WTC11 (cell line): ENCODE measurements around the gene ZNF362. TPM values are rescaled to one million over a fixed set of nuclear protein-coding genes. Genes with fewer than 3 reads are reported as not detected.

ENCODE experiments used
- ATAC-seq: fragments of 200-7000 bp; cut with Tn5 transposase; 2 replicates; pipeline ENCODE4 v1.10.0; 2021; ENCODE audit warnings: mild to moderate bottlenecking, moderate library complexity
- CTCF ChIA-PET: fragments of 300-600 bp; sonication (Branson Sonifier 250); formaldehyde crosslinking; loops from one replicate; lab custom pipeline; 2021; ENCODE audit warnings: antibody characterized with exemption; lab: Charles Lee
- POLR2A ChIA-PET: fragments of 350-600 bp; sonication (Branson Sonifier 250); formaldehyde crosslinking; loops from one replicate; lab custom pipeline; 2021; ENCODE audit warnings: antibody characterized with exemption; lab: Charles Lee
- DNase-seq: peaks from one replicate; pipeline ENCODE4 v3.0.0; 2021; ENCODE audit warnings: low spot score
- H3K27ac Mint-ChIP-seq: 2 replicates; pipeline ENCODE4 v1.8.0; 2021; ENCODE audit warnings: mixed read lengths
- H3K27me3 Mint-ChIP-seq: 2 replicates; pipeline ENCODE4 v1.8.0; 2021; ENCODE audit warnings: low read depth, mild to moderate bottlenecking, moderate library complexity, mixed read lengths
- H3K36me3 Mint-ChIP-seq: 2 replicates; pipeline ENCODE4 v1.8.0; 2021; ENCODE audit warnings: mixed read lengths
- H3K4me1 Mint-ChIP-seq: 2 replicates; pipeline ENCODE4 v1.8.0; 2022; ENCODE audit warnings: mixed read lengths
- H3K4me3 Mint-ChIP-seq: 2 replicates; pipeline ENCODE4 v1.8.0; 2021; ENCODE audit warnings: mild to moderate bottlenecking, moderate library complexity, mixed read lengths
- H3K9me3 Mint-ChIP-seq: 2 replicates; pipeline ENCODE4 v1.8.0; 2021; ENCODE audit warnings: mixed read lengths
- FOXJ3 ChIP-seq: sonication (generic); formaldehyde crosslinking; IDR thresholded peaks from 2 replicates; pipeline ENCODE4 v1.9.0; 2021; ENCODE audit warnings: missing genetic modification reagents, mild to moderate bottlenecking, borderline replicate concordance
- GABPB1 ChIP-seq: sonication (generic); formaldehyde crosslinking; IDR thresholded peaks from 2 replicates; pipeline ENCODE4 v1.8.1; 2023; ENCODE audit warnings: mild to moderate bottlenecking, missing genetic modification reagents
- IRF2 ChIP-seq: sonication (generic); formaldehyde crosslinking; IDR thresholded peaks from 2 replicates; pipeline ENCODE4 v1.8.0; 2022; ENCODE audit warnings: low read depth, missing genetic modification reagents, borderline replicate concordance
- JUN ChIP-seq: sonication (generic); formaldehyde crosslinking; IDR thresholded peaks from 2 replicates; pipeline ENCODE4 v1.8.0; 2023; ENCODE audit warnings: mild to moderate bottlenecking, missing genetic modification reagents
- MYBL2 ChIP-seq: sonication (generic); formaldehyde crosslinking; IDR thresholded peaks from 2 replicates; pipeline ENCODE4 v1.8.1; 2023; ENCODE audit warnings: mild to moderate bottlenecking, moderate library complexity, missing genetic modification reagents
- NFATC4 ChIP-seq: fragments of 250-450 bp; sonication (Bioruptor Pico); IDR thresholded peaks from 2 replicates; pipeline ENCODE4 v1.9.0; 2021; ENCODE audit warnings: mild to moderate bottlenecking
- NFE2L1 ChIP-seq: sonication (generic); formaldehyde crosslinking; IDR thresholded peaks from 2 replicates; pipeline ENCODE4 v1.8.1; 2023; ENCODE audit warnings: missing genetic modification reagents
- NR2C2 ChIP-seq: sonication (generic); formaldehyde crosslinking; IDR thresholded peaks from 2 replicates; pipeline ENCODE4 v1.8.0; 2022; ENCODE audit warnings: mild to moderate bottlenecking, missing genetic modification reagents
- SMAD4 ChIP-seq: sonication (generic); formaldehyde crosslinking; IDR thresholded peaks from 2 replicates; pipeline ENCODE4 v1.8.0; 2022; ENCODE audit warnings: mild to moderate bottlenecking, missing genetic modification reagents
- SP1 ChIP-seq: sonication (generic); formaldehyde crosslinking; conservative IDR thresholded peaks from 2 replicates; pipeline ENCODE4 v1.8.1; 2022; ENCODE audit warnings: missing genetic modification reagents
- TCF7 ChIP-seq: sonication (generic); formaldehyde crosslinking; IDR thresholded peaks from 2 replicates; pipeline ENCODE4 v1.8.0; 2022; ENCODE audit warnings: mild to moderate bottlenecking, low read depth, missing genetic modification reagents, moderate library complexity
- ZNF219 ChIP-seq: sonication (generic); formaldehyde crosslinking; IDR thresholded peaks from 2 replicates; pipeline ENCODE4 v1.8.0; 2023; ENCODE audit warnings: missing genetic modification reagents, mild to moderate bottlenecking, borderline replicate concordance
- ZNF232 ChIP-seq: sonication (generic); formaldehyde crosslinking; IDR thresholded peaks from 2 replicates; pipeline ENCODE4 v1.8.0; 2022; ENCODE audit warnings: mild to moderate bottlenecking, missing genetic modification reagents
- ZNF263 ChIP-seq: sonication (generic); formaldehyde crosslinking; IDR thresholded peaks from 2 replicates; pipeline ENCODE4 v1.8.1; 2022; ENCODE audit warnings: low read depth, mild to moderate bottlenecking, moderate library complexity, missing genetic modification reagents
- ZNF317 ChIP-seq: sonication (generic); formaldehyde crosslinking; IDR thresholded peaks from 2 replicates; pipeline ENCODE4 v1.8.1; 2023; ENCODE audit warnings: low read depth, mild to moderate bottlenecking, moderate library complexity, missing genetic modification reagents, borderline replicate concordance
- total RNA-seq: library from RNA; stranded (reverse); gene quantifications from 3 replicates; pipeline ENCODE4 v1.2.3, GENCODE V29; 2021
- TF ChIP-seq, protein P1 (sequence below): fragments of 250-450 bp; sonication (Bioruptor Pico); IDR thresholded peaks from 2 replicates; pipeline ENCODE4 v2.1.2; 2022; ENCODE audit warnings: mild to moderate bottlenecking, moderate library complexity
- TF ChIP-seq, protein P2 (sequence below): sonication (generic); formaldehyde crosslinking; IDR thresholded peaks from 2 replicates; pipeline ENCODE4 v1.8.1; 2023; ENCODE audit warnings: mild to moderate bottlenecking, missing genetic modification reagents, moderate library complexity
- TF ChIP-seq, protein P3 (sequence below): sonication (generic); formaldehyde crosslinking; IDR thresholded peaks from 2 replicates; pipeline ENCODE4 v1.8.0; 2022; ENCODE audit warnings: mild to moderate bottlenecking, missing genetic modification reagents
- TF ChIP-seq, protein P4 (sequence below): sonication (generic); formaldehyde crosslinking; IDR thresholded peaks from 2 replicates; pipeline ENCODE4 v1.8.1; 2022; ENCODE audit warnings: missing genetic modification reagents, borderline replicate concordance
- TF ChIP-seq, protein P5 (sequence below): sonication (generic); formaldehyde crosslinking; IDR thresholded peaks from 2 replicates; pipeline ENCODE4 v1.8.0; 2023; ENCODE audit warnings: missing genetic modification reagents
- TF ChIP-seq, protein P6 (sequence below): sonication (generic); formaldehyde crosslinking; IDR thresholded peaks from 2 replicates; pipeline ENCODE4 v1.8.0; 2022; ENCODE audit warnings: mild to moderate bottlenecking, missing genetic modification reagents
- TF ChIP-seq, protein P7 (sequence below): fragments of 250-450 bp; sonication (Bioruptor Pico); IDR thresholded peaks from 2 replicates; pipeline ENCODE4 v1.9.0; 2021; ENCODE audit warnings: mild to moderate bottlenecking
- TF ChIP-seq, protein P8 (sequence below): sonication (generic); formaldehyde crosslinking; IDR thresholded peaks from 2 replicates; pipeline ENCODE4 v1.8.0; 2023; ENCODE audit warnings: missing genetic modification reagents, mild to moderate bottlenecking, borderline replicate concordance
- TF ChIP-seq, protein P9 (sequence below): sonication (generic); formaldehyde crosslinking; IDR thresholded peaks from 2 replicates; pipeline ENCODE4 v1.8.1; 2023; ENCODE audit warnings: mild to moderate bottlenecking, missing genetic modification reagents, moderate library complexity

ZNF362 gene
- total RNA-seq, 1 experiment from 2014 or later, result 24.2 TPM

DNA sequence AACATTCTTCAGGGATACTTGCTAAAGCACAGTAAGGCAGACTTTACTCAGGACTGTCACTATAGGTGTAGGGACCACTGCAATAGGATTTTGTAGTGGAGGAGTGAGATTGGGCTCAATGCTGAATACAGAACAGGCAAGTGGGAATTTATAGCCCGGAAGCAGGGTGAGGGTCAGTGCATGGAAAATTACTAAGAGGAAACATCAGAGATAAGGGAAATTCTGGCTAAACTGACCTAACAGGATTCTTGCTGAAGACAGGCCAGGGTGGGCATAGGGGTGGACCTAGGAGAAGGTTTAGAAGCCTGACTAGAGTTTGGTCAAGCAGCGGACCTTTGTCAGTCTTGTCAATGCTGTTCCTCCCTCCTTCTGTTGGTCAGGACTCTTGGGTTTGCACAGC lies 20.8 kb upstream of the ZNF362 start (continued):
- TF ChIP-seq, protein P1, sequence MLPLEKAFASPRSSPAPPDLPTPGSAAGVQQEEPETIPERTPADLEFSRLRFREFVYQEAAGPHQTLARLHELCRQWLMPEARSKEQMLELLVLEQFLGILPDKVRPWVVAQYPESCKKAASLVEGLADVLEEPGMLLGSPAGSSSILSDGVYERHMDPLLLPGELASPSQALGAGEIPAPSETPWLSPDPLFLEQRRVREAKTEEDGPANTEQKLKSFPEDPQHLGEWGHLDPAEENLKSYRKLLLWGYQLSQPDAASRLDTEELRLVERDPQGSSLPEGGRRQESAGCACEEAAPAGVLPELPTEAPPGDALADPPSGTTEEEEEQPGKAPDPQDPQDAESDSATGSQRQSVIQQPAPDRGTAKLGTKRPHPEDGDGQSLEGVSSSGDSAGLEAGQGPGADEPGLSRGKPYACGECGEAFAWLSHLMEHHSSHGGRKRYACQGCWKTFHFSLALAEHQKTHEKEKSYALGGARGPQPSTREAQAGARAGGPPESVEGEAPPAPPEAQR, result no peak
- TF ChIP-seq MYBL2 (no peak), NR2C2 (no peak), GABPB1 (CRISPR knock-in tag) (no peak), NFATC4 (CRISPR knock-in tag) (no peak)
- TF ChIP-seq, protein P2, sequence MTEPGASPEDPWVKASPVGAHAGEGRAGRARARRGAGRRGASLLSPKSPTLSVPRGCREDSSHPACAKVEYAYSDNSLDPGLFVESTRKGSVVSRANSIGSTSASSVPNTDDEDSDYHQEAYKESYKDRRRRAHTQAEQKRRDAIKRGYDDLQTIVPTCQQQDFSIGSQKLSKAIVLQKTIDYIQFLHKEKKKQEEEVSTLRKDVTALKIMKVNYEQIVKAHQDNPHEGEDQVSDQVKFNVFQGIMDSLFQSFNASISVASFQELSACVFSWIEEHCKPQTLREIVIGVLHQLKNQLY (CRISPR knock-in tag), result no peak
- TF ChIP-seq, protein P3, sequence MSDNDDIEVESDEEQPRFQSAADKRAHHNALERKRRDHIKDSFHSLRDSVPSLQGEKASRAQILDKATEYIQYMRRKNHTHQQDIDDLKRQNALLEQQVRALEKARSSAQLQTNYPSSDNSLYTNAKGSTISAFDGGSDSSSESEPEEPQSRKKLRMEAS, result no peak

DNA sequence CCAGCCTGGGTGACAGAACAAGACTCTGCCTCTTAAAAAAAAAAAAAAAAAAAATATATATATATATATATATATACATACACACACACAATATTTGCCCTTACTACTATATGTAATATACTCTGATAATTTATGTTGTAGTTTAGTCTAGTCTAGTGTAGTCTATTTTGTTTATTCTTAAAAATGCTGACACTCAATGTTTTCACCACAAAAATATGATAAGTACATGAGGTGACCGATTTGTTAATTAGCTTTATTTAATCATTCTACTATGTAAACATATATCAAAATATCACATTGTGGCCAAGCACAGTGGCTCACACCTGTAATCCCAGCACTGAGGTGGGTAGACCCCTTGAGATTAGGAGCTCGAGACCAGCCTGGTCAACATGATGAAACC lies 19.8 kb upstream of the ZNF362 start:
- no peak overlapping the region for H3K4me3 Mint-ChIP-seq
- H3K36me3 Mint-ChIP-seq, result peaks cover 2% of the 10 kb centered on the region; the same call in 1 of the 2 replicates
- no peak overlapping the region for H3K27ac Mint-ChIP-seq
- ATAC-seq (no peak), DNase-seq (no peak)
- peaks cover 16% of the 10 kb centered on the region for H3K4me1 Mint-ChIP-seq
- peaks cover 6% of the 10 kb centered on the region for H3K27me3 Mint-ChIP-seq
- ChIA-PET CTCF (no interaction called here), POLR2A (no interaction called here)
- peaks cover 3% of the 10 kb centered on the region for H3K9me3 Mint-ChIP-seq
- no peak for TF ChIP-seq NFE2L1 (CRISPR knock-in tag)
- TF ChIP-seq, protein P4, sequence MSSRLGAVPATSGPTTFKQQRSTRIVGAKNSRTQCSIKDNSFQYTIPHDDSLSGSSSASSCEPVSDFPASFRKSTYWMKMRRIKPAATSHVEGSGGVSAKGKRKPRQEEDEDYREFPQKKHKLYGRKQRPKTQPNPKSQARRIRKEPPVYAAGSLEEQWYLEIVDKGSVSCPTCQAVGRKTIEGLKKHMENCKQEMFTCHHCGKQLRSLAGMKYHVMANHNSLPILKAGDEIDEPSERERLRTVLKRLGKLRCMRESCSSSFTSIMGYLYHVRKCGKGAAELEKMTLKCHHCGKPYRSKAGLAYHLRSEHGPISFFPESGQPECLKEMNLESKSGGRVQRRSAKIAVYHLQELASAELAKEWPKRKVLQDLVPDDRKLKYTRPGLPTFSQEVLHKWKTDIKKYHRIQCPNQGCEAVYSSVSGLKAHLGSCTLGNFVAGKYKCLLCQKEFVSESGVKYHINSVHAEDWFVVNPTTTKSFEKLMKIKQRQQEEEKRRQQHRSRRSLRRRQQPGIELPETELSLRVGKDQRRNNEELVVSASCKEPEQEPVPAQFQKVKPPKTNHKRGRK, result no peak
- TF ChIP-seq ZNF232, result no peak
- no peak for TF ChIP-seq ZNF263 (CRISPR knock-in tag)
- TF ChIP-seq FOXJ3 (CRISPR knock-in tag), result no peak
- no peak for TF ChIP-seq ZNF317 (CRISPR knock-in tag)
- TF ChIP-seq, protein P5, sequence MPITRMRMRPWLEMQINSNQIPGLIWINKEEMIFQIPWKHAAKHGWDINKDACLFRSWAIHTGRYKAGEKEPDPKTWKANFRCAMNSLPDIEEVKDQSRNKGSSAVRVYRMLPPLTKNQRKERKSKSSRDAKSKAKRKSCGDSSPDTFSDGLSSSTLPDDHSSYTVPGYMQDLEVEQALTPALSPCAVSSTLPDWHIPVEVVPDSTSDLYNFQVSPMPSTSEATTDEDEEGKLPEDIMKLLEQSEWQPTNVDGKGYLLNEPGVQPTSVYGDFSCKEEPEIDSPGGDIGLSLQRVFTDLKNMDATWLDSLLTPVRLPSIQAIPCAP (CRISPR knock-in tag), result no peak
- TF ChIP-seq, protein P6, sequence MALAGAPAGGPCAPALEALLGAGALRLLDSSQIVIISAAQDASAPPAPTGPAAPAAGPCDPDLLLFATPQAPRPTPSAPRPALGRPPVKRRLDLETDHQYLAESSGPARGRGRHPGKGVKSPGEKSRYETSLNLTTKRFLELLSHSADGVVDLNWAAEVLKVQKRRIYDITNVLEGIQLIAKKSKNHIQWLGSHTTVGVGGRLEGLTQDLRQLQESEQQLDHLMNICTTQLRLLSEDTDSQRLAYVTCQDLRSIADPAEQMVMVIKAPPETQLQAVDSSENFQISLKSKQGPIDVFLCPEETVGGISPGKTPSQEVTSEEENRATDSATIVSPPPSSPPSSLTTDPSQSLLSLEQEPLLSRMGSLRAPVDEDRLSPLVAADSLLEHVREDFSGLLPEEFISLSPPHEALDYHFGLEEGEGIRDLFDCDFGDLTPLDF, result no peak
- TF ChIP-seq JUN (CRISPR knock-in tag), result no peak
- TF ChIP-seq, protein P7, sequence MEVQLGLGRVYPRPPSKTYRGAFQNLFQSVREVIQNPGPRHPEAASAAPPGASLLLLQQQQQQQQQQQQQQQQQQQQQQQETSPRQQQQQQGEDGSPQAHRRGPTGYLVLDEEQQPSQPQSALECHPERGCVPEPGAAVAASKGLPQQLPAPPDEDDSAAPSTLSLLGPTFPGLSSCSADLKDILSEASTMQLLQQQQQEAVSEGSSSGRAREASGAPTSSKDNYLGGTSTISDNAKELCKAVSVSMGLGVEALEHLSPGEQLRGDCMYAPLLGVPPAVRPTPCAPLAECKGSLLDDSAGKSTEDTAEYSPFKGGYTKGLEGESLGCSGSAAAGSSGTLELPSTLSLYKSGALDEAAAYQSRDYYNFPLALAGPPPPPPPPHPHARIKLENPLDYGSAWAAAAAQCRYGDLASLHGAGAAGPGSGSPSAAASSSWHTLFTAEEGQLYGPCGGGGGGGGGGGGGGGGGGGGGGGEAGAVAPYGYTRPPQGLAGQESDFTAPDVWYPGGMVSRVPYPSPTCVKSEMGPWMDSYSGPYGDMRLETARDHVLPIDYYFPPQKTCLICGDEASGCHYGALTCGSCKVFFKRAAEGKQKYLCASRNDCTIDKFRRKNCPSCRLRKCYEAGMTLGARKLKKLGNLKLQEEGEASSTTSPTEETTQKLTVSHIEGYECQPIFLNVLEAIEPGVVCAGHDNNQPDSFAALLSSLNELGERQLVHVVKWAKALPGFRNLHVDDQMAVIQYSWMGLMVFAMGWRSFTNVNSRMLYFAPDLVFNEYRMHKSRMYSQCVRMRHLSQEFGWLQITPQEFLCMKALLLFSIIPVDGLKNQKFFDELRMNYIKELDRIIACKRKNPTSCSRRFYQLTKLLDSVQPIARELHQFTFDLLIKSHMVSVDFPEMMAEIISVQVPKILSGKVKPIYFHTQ, result no peak
- TF ChIP-seq, protein P8, sequence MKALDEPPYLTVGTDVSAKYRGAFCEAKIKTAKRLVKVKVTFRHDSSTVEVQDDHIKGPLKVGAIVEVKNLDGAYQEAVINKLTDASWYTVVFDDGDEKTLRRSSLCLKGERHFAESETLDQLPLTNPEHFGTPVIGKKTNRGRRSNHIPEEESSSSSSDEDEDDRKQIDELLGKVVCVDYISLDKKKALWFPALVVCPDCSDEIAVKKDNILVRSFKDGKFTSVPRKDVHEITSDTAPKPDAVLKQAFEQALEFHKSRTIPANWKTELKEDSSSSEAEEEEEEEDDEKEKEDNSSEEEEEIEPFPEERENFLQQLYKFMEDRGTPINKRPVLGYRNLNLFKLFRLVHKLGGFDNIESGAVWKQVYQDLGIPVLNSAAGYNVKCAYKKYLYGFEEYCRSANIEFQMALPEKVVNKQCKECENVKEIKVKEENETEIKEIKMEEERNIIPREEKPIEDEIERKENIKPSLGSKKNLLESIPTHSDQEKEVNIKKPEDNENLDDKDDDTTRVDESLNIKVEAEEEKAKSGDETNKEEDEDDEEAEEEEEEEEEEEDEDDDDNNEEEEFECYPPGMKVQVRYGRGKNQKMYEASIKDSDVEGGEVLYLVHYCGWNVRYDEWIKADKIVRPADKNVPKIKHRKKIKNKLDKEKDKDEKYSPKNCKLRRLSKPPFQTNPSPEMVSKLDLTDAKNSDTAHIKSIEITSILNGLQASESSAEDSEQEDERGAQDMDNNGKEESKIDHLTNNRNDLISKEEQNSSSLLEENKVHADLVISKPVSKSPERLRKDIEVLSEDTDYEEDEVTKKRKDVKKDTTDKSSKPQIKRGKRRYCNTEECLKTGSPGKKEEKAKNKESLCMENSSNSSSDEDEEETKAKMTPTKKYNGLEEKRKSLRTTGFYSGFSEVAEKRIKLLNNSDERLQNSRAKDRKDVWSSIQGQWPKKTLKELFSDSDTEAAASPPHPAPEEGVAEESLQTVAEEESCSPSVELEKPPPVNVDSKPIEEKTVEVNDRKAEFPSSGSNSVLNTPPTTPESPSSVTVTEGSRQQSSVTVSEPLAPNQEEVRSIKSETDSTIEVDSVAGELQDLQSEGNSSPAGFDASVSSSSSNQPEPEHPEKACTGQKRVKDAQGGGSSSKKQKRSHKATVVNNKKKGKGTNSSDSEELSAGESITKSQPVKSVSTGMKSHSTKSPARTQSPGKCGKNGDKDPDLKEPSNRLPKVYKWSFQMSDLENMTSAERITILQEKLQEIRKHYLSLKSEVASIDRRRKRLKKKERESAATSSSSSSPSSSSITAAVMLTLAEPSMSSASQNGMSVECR (CRISPR knock-in tag), result no peak
- TF ChIP-seq, protein P9, sequence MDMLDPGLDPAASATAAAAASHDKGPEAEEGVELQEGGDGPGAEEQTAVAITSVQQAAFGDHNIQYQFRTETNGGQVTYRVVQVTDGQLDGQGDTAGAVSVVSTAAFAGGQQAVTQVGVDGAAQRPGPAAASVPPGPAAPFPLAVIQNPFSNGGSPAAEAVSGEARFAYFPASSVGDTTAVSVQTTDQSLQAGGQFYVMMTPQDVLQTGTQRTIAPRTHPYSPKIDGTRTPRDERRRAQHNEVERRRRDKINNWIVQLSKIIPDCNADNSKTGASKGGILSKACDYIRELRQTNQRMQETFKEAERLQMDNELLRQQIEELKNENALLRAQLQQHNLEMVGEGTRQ (CRISPR knock-in tag), result no peak
- no peak for TF ChIP-seq SP1 (CRISPR knock-in tag)
- TF ChIP-seq SMAD4 (CRISPR knock-in tag), result no peak
- no peak for TF ChIP-seq GABPB1 (CRISPR knock-in tag)
- TF ChIP-seq IRF2 (CRISPR knock-in tag), result no peak
- TF ChIP-seq ZNF219 (CRISPR knock-in tag), result no peak
- no peak for TF ChIP-seq TCF7 (CRISPR knock-in tag)
